ENCODE measurements around the gene ADGRL1.

GRCh38 chr19:14120497-14120780 is 85.5 kb downstream of the ADGRL1 start:
- TF ChIP-seq CTCF (optimal IDR thresholded peaks at IDR 0.05 in 1 of 3, IDR thresholded peaks at IDR 0.05 in 1 of 3, conservative IDR thresholded peaks at IDR 0.05 in 1 of 3; ENCODE audit: extremely low read depth in 1 of 3, insufficient read depth in 2 of 3, low read length in 3 of 3) (no peak), EZH2 (IDR thresholded peaks at IDR 0.05; ENCODE audit: low read length) (no peak)
